H9 (cell line): ENCODE results near the gene FABP1. TPM values are rescaled to one million over a fixed set of nuclear protein-coding genes. Genes with fewer than 3 reads are reported as not detected.

Experiments used
- DNase-seq: peaks from one replicate; pipeline ENCODE4 v3.0.0-alpha.2; 2017
- H2AFZ ChIP-seq: one replicate; pipeline ENCODE4 v1.6.1; 2013; ENCODE audit warnings: mild to moderate bottlenecking, low read length, control low read depth, moderate library complexity
- H2AK5ac ChIP-seq: 2 replicates; pipeline ENCODE4 v1.6.1; 2013; ENCODE audit warnings: low read length, control low read depth, mixed read lengths; ENCODE audit not compliant: insufficient read length
- H2BK120ac ChIP-seq: one replicate; pipeline ENCODE4 v1.6.1; 2013; ENCODE audit warnings: low read depth, mild to moderate bottlenecking, low read length, control low read depth, inconsistent platforms; ENCODE audit not compliant: poor library complexity, severe bottlenecking
- H2BK12ac ChIP-seq: 2 replicates; pipeline ENCODE4 v1.6.1; 2013; ENCODE audit warnings: low read length, control low read depth, mixed read lengths, low read depth; ENCODE audit not compliant: insufficient read length
- H2BK15ac ChIP-seq: 2 replicates; pipeline ENCODE4 v1.6.1; 2013; ENCODE audit warnings: low read depth, low read length, control low read depth
- H2BK20ac ChIP-seq: one replicate; pipeline ENCODE4 v1.6.1; 2013; ENCODE audit warnings: low read depth, mild to moderate bottlenecking, low read length, control low read depth, inconsistent platforms; ENCODE audit not compliant: poor library complexity, severe bottlenecking
- H2BK5ac ChIP-seq: 2 replicates; pipeline ENCODE4 v1.6.1; 2013; ENCODE audit warnings: low read length, control low read depth, mixed read lengths; ENCODE audit not compliant: insufficient read length
- H3K14ac ChIP-seq: 2 replicates; pipeline ENCODE4 v1.6.1; 2013; ENCODE audit warnings: low read length, control low read depth; ENCODE audit not compliant: insufficient read depth
- H3K18ac ChIP-seq: 2 replicates; pipeline ENCODE4 v1.6.1; 2013; ENCODE audit warnings: low read depth, mild to moderate bottlenecking, mixed read lengths, low read length, control low read depth; ENCODE audit not compliant: insufficient read length
- H3K23ac ChIP-seq: 2 replicates; pipeline ENCODE4 v1.6.1; 2013; ENCODE audit warnings: low read length, control low read depth, mixed read lengths, low read depth; ENCODE audit not compliant: insufficient read length
- H3K23me2 ChIP-seq: 2 replicates; pipeline ENCODE4 v1.6.1; 2013; ENCODE audit warnings: low read depth, mild to moderate bottlenecking, mixed read lengths, low read length, control low read depth; ENCODE audit not compliant: insufficient read length, poor library complexity, severe bottlenecking
- H3K27ac ChIP-seq: 2 replicates; pipeline ENCODE4 v1.5.1; 2013; ENCODE audit warnings: low read length, control low read depth, mixed read lengths, low read depth; ENCODE audit not compliant: insufficient read length
- H3K27me3 ChIP-seq: 2 replicates; pipeline ENCODE4 v1.6.1; 2013; ENCODE audit warnings: low read length, control low read depth, inconsistent platforms; ENCODE audit not compliant: insufficient read depth
- H3K4ac ChIP-seq: 2 replicates; pipeline ENCODE4 v1.6.1; 2013; ENCODE audit warnings: low read depth, mild to moderate bottlenecking, control low read depth, inconsistent platforms, low read length, moderate library complexity
- H3K4me1 ChIP-seq: 2 replicates; pipeline ENCODE4 v1.6.1; 2013; ENCODE audit warnings: low read length, control low read depth, inconsistent platforms; ENCODE audit not compliant: insufficient read depth
- H3K4me2 ChIP-seq: 2 replicates; pipeline ENCODE4 v1.6.1; 2013; ENCODE audit warnings: low read length, control low read depth, mixed read lengths; ENCODE audit not compliant: insufficient read length, insufficient read depth
- H3K56ac ChIP-seq: 2 replicates; pipeline ENCODE4 v1.6.1; 2013; ENCODE audit warnings: low read depth, mild to moderate bottlenecking, mixed read lengths, low read length, control low read depth; ENCODE audit not compliant: insufficient read length
- H3K79me1 ChIP-seq: 2 replicates; pipeline ENCODE4 v1.6.1; 2013; ENCODE audit warnings: low read depth, mild to moderate bottlenecking, moderate library complexity, low read length, control low read depth, inconsistent platforms; ENCODE audit not compliant: insufficient read depth, poor library complexity, severe bottlenecking
- H3K79me2 ChIP-seq: 2 replicates; pipeline ENCODE4 v1.6.1; 2013; ENCODE audit warnings: low read length, control low read depth, inconsistent platforms; ENCODE audit not compliant: insufficient read depth
- H3K9ac ChIP-seq: 2 replicates; pipeline ENCODE4 v1.6.1; 2013; ENCODE audit warnings: low read length, control low read depth, mixed read lengths; ENCODE audit not compliant: insufficient read length; ENCODE audit errors: extremely low read depth
- H3K9me3 ChIP-seq: one replicate; pipeline ENCODE4 v1.6.1; 2013; ENCODE audit warnings: low read depth, low read length, inconsistent platforms; ENCODE audit not compliant: control insufficient read depth
- H3T11ph ChIP-seq: one replicate; pipeline ENCODE4 v1.6.1; 2013; ENCODE audit warnings: mild to moderate bottlenecking, low read length, control low read depth, inconsistent platforms
- H4K20me1 ChIP-seq: one replicate; pipeline ENCODE4 v1.6.1; 2013; ENCODE audit not compliant: control insufficient read depth, insufficient read length, insufficient read depth
- H4K5ac ChIP-seq: 2 replicates; pipeline ENCODE4 v1.6.1; 2013; ENCODE audit warnings: low read depth, mild to moderate bottlenecking, mixed read lengths, low read length, control low read depth; ENCODE audit not compliant: insufficient read length
- H4K8ac ChIP-seq: replicated peaks from 2 replicates; pipeline ENCODE4 v1.6.1; 2013; ENCODE audit warnings: low read length, control low read depth, mixed read lengths, low read depth; ENCODE audit not compliant: insufficient read length
- H4K91ac ChIP-seq: 2 replicates; pipeline ENCODE4 v1.6.1; 2013; ENCODE audit warnings: low read depth, mild to moderate bottlenecking, moderate library complexity, mixed read lengths, low read length, control low read depth; ENCODE audit not compliant: insufficient read length
- H3K27ac Mint-ChIP-seq, 3 experiments: 2 replicates in 2 of 3; 3 replicates in 1 of 3; pipeline ENCODE4 v1.8.0; 2020 to 2021; ENCODE audit warnings: mixed read lengths in 3 of 3, mild to moderate bottlenecking in 1 of 3, moderate library complexity in 1 of 3
- H3K27me3 Mint-ChIP-seq: 2 replicates; pipeline ENCODE4 v1.8.0; 2021; ENCODE audit warnings: low read depth, mild to moderate bottlenecking, moderate library complexity, mixed read lengths
- H3K36me3 Mint-ChIP-seq, 3 experiments: 2 replicates in 2 of 3; 3 replicates in 1 of 3; pipeline ENCODE4 v1.8.0; 2020 to 2021; ENCODE audit warnings: low read depth in 3 of 3, mixed read lengths in 3 of 3; ENCODE audit not compliant: insufficient read depth in 1 of 3
- H3K4me1 Mint-ChIP-seq, 2 experiments: 2 replicates each; pipeline ENCODE4 v1.8.0; 2020; ENCODE audit warnings: mixed read lengths in 2 of 2
- H3K4me3 Mint-ChIP-seq, 2 experiments: 2 replicates in 1 of 2; 3 replicates in 1 of 2; pipeline ENCODE4 v1.8.0; 2020 to 2021; ENCODE audit warnings: mild to moderate bottlenecking in 2 of 2, mixed read lengths in 2 of 2, moderate library complexity in 1 of 2
- H3K9me3 Mint-ChIP-seq, 2 experiments: 2 replicates in 1 of 2; 3 replicates in 1 of 2; pipeline ENCODE4 v1.8.0; 2020; ENCODE audit warnings: mild to moderate bottlenecking in 2 of 2, mixed read lengths in 2 of 2, moderate library complexity in 1 of 2
- CTCF ChIP-seq: fragments of 200-600 bp; sonication (generic); conservative IDR thresholded peaks from 3 replicates; pipeline ENCODE4 v1.8.0; 2021; ENCODE audit warnings: antibody characterized with exemption, mild to moderate bottlenecking
- WGBS: extraction: QIAGEN DNeasy Blood & Tissue Kit; methylation state at CpG from one replicate; pipeline ENCODE4 v1.1.7; 2013; ENCODE audit warnings: missing lambda C conversion rate, low lambda C conversion rate, mixed read lengths; ENCODE audit not compliant: insufficient read length; ENCODE audit errors: extremely low coverage; 5-methylcytosine and 5-hydroxymethylcytosine counted together
- total RNA-seq: library from RNA; stranded (reverse); gene quantifications from 2 replicates; pipeline ENCODE4 v1.2.1, GENCODE V29; 2021

FABP1 gene
- total RNA-seq, 1 experiment from 2014 or later: not detected

- Histone ChIP-seq H4K8ac (no peak overlapping the region), H3K4me1 (peaks cover 9% of the 10 kb centered on the region), H3K23ac (no peak overlapping the region), H3K79me1 (no peaks in the 10 kb centered on the region), H4K20me1 (no peaks in the 10 kb centered on the region), H2AK5ac (no peak overlapping the region), H4K5ac (no peak overlapping the region), H2BK20ac (no peak overlapping the region), H2BK5ac (no peak overlapping the region), H3K9me3 (no peaks in the 10 kb centered on the region), H3K79me2 (no peaks in the 10 kb centered on the region), H2BK12ac (no peak overlapping the region), H3K9ac (no peak overlapping the region), H2BK15ac (no peak overlapping the region), H3K23me2 (no peaks in the 10 kb centered on the region), H3K27me3 (no peaks in the 10 kb centered on the region; the same call in 1 of the 2 replicates), H2AFZ (no peak overlapping the region), H3K56ac (no peak overlapping the region), H3K14ac (no peak overlapping the region), H4K91ac (no peak overlapping the region), H2BK120ac (no peak overlapping the region), H3K18ac (no peak overlapping the region), H3K27ac (no peak overlapping the region), H3T11ph (no peak overlapping the region), H3K4ac (no peak overlapping the region), H3K4me2 (no peak overlapping the region)
- DNase-seq: no peak
- TF ChIP-seq CTCF: no peak; the same call in 2 of the 3 replicates
- Mint-ChIP-seq H3K9me3 (no peaks in the 10 kb centered on the region; a peak in 1 of 5 replicates), H3K27me3 (no peaks in the 10 kb centered on the region; the same call in 1 of the 2 replicates), H3K36me3 (no peaks in the 10 kb centered on the region), H3K4me3 (no peak overlapping the region), H3K4me1 (peaks cover 20 to 21% of the 10 kb centered on the region in 2 experiments), H3K27ac (no peak overlapping the region)
- no CpG with 5 or more reads among the region's 2 CpGs for WGBS
Measured at GRCh38 chr2:88085099-88085498, 42.8 kb downstream of the FABP1 start.
